ENCODE results near the gene ANO3. TPM values are rescaled to one million over a fixed set of nuclear protein-coding genes. Genes with fewer than 3 reads are reported as not detected.

The ANO3 gene
- total and polyA plus RNA-seq, 2 of the 8 experiments (the other 6 are each of a cell fraction or from before 2014, with no cell fraction given): not detected

GRCh38 chr11:26696330-26696729 lies 364.4 kb downstream of the ANO3 start (continued):
- TF ChIP-seq CHD7 (IDR thresholded peaks at IDR 0.05; ENCODE audit: insufficient replicate concordance, low read length): no peak
- TF ChIP-seq BCL11A (IDR thresholded peaks at IDR 0.05; ENCODE audit: low read depth in 2 of 2, low read length in 2 of 2): no peak
- TF ChIP-seq SIN3A (conservative IDR thresholded peaks at IDR 0.05 in 1 of 2, IDR thresholded peaks at IDR 0.05 in 1 of 2; ENCODE audit: low read depth in 1 of 2, low read length in 2 of 2): no peak
- TF ChIP-seq TBP (IDR thresholded peaks at IDR 0.05; ENCODE audit: low read depth, low read length): no peak
- TF ChIP-seq JUN (IDR thresholded peaks at IDR 0.05; ENCODE audit: low read depth, low read length): no peak
- TF ChIP-seq, protein P1, sequence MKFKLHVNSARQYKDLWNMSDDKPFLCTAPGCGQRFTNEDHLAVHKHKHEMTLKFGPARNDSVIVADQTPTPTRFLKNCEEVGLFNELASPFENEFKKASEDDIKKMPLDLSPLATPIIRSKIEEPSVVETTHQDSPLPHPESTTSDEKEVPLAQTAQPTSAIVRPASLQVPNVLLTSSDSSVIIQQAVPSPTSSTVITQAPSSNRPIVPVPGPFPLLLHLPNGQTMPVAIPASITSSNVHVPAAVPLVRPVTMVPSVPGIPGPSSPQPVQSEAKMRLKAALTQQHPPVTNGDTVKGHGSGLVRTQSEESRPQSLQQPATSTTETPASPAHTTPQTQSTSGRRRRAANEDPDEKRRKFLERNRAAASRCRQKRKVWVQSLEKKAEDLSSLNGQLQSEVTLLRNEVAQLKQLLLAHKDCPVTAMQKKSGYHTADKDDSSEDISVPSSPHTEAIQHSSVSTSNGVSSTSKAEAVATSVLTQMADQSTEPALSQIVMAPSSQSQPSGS (IDR thresholded peaks at IDR 0.05; ENCODE audit: low read length): no peak
